Colonic mucosa (tissue), 4 donors: ENCODE measurements around the gene DDX28. TPM values are rescaled to one million over a fixed set of nuclear protein-coding genes. Genes with fewer than 3 reads are reported as not detected.

Experiments
- DNase-seq: peaks from one replicate; pipeline ENCODE4 v3.0.0-alpha.2; 2020
- H3K27ac ChIP-seq: fragments of 200-600 bp; one replicate; pipeline ENCODE4 v1.8.0; 2021
- H3K27me3 ChIP-seq: fragments of 200-600 bp; one replicate; pipeline ENCODE4 v1.8.0; 2021
- H3K36me3 ChIP-seq: fragments of 200-600 bp; one replicate; pipeline ENCODE4 v1.8.0; 2021
- H3K4me1 ChIP-seq: fragments of 200-600 bp; one replicate; pipeline ENCODE4 v1.8.0; 2021; ENCODE audit warnings: mild to moderate bottlenecking
- H3K4me3 ChIP-seq: fragments of 200-600 bp; one replicate; pipeline ENCODE4 v1.8.0; 2021
- H3K9ac ChIP-seq, 2 donors: one replicate each; pipeline ENCODE4 v1.7.0; 2013; ENCODE audit warnings: control low read depth in 2 of 2, low read depth in 2 of 2, low read length in 2 of 2
- H3K9me3 ChIP-seq: fragments of 200-600 bp; one replicate; pipeline ENCODE4 v1.8.0; 2021
- intact Hi-C: fragments of 100-400 bp; cut with DNase I; formaldehyde crosslinking; loops from one replicate; pipeline ENCODE4 v1.14.1; 2022
- total RNA-seq, 2 donors: library from RNA; stranded (reverse); fragmentation: NEBNext Ultra II Directional in 1 of 2; extraction: Animal tissue kit (Norgen Biotek cat#: 25700) in 1 of 2; gene quantifications; one replicate each; pipeline ENCODE4 v1.2.1, GENCODE V29; 2021
- TF ChIP-seq, protein P1 (sequence below): fragments of 200-600 bp; IDR thresholded peaks from one replicate; pipeline ENCODE4 v1.8.0; 2022; ENCODE audit warnings: antibody characterized with exemption, mild to moderate bottlenecking
- donor health status: healthy.
- donor health status: DM: no; HTN: no; CAD: no.
- donor health status: DM: no; HTN: no; CAD: no.

DDX28 gene
- total RNA-seq, 2 donors from 2014 or later: 6.8 to 10.7 TPM

GRCh38 chr16:68046106-68046505, 23.1 kb upstream of the DDX28 start:
- Histone ChIP-seq H3K27me3 (no peaks in the 10 kb centered on the region), H3K9ac (no peak overlapping the region), H3K9me3 (no peaks in the 10 kb centered on the region), H3K4me3 (no peak overlapping the region), H3K36me3 (no peaks in the 10 kb centered on the region), H3K4me1 (no peaks in the 10 kb centered on the region), H3K27ac (no peak overlapping the region)
- intact Hi-C loops: no loop called here
- DNase-seq: no peak
- TF ChIP-seq, protein P1, sequence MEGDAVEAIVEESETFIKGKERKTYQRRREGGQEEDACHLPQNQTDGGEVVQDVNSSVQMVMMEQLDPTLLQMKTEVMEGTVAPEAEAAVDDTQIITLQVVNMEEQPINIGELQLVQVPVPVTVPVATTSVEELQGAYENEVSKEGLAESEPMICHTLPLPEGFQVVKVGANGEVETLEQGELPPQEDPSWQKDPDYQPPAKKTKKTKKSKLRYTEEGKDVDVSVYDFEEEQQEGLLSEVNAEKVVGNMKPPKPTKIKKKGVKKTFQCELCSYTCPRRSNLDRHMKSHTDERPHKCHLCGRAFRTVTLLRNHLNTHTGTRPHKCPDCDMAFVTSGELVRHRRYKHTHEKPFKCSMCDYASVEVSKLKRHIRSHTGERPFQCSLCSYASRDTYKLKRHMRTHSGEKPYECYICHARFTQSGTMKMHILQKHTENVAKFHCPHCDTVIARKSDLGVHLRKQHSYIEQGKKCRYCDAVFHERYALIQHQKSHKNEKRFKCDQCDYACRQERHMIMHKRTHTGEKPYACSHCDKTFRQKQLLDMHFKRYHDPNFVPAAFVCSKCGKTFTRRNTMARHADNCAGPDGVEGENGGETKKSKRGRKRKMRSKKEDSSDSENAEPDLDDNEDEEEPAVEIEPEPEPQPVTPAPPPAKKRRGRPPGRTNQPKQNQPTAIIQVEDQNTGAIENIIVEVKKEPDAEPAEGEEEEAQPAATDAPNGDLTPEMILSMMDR: no peak

GRCh38 chr16:68041783-68042182, 18.8 kb upstream of the DDX28 start:
- TF ChIP-seq, protein P1: no peak
- H3K4me1 ChIP-seq: no peaks in the 10 kb centered on the region
- intact Hi-C loops: loop anchor here (5.0 kb wide), 1 partner anchor 49 kb away; no protein-coding TSS in a partner anchor
- H3K4me3 ChIP-seq: no peak overlapping the region
- no peaks in the 10 kb centered on the region for H3K36me3 ChIP-seq
- DNase-seq: no peak
- H3K27me3 ChIP-seq: no peaks in the 10 kb centered on the region
- H3K27ac ChIP-seq: no peak overlapping the region
- H3K9me3 ChIP-seq: no peaks in the 10 kb centered on the region
- H3K9ac ChIP-seq: no peak overlapping the region

GRCh38 chr16:68040506-68041288, 17.7 kb upstream of the DDX28 start:
- TF ChIP-seq, protein P1: peak; percentile 71
- Histone ChIP-seq H3K9ac (no peak overlapping the region), H3K27me3 (no peaks in the 10 kb centered on the region), H3K36me3 (no peaks in the 10 kb centered on the region), H3K9me3 (no peaks in the 10 kb centered on the region), H3K27ac (no peak overlapping the region), H3K4me3 (no peak overlapping the region), H3K4me1 (no peaks in the 10 kb centered on the region)
- intact Hi-C loops: loop anchor here (5.0 kb wide), 1 partner anchor 48 kb away; no protein-coding TSS in a partner anchor
- peak; percentile 88 for DNase-seq

DNA sequence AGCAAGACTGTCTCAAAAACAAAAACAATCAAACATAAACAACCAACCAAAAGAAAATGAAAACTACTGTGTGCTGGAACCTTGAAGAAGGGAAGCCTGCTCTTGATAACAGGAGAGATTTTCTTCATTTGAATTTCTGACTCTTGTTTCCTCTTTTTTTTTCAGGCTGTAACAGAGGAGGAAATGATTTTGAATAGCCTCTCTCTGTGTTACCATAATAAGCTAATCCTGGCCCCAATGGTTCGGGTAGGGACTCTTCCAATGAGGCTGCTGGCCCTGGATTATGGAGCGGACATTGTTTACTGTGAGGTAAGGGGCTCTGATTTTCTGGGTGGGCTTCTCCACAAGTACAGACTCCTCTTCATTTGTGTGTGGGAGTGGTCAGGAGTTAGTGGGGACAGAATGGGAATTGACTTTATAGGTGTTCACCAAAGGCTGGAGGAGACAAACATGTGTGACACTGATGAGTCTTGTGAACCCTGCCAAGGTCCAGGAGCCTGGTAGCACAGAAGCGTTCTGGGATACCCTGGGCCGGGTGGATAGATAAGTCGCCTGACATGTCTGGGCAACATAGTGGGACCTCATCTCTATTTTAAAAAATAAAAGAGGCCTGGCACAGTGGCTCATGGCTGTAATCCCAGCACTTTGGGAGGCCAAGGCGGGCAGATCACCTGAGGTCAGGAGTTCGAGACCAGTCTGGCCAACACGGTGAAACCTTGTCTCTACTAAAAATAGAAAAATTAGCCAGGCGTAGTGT, 15.0 kb upstream of the DDX28 start:
- no peak overlapping the region for H3K4me3 ChIP-seq
- TF ChIP-seq, protein P1: no peak
- H3K9me3 ChIP-seq: no peaks in the 10 kb centered on the region
- DNase-seq: no peak
- no peak overlapping the region for H3K9ac ChIP-seq
- H3K4me1 ChIP-seq: no peaks in the 10 kb centered on the region
- H3K27me3 ChIP-seq: no peaks in the 10 kb centered on the region
- H3K36me3 ChIP-seq: no peaks in the 10 kb centered on the region
- no peak overlapping the region for H3K27ac ChIP-seq
- intact Hi-C loops: no loop called here

GRCh38 chr16:68035227-68035626, 12.2 kb upstream of the DDX28 start:
- Histone ChIP-seq H3K4me1 (no peaks in the 10 kb centered on the region), H3K27ac (no peak overlapping the region), H3K27me3 (no peaks in the 10 kb centered on the region), H3K9me3 (no peaks in the 10 kb centered on the region), H3K9ac (no peak overlapping the region), H3K4me3 (no peak overlapping the region), H3K36me3 (no peaks in the 10 kb centered on the region)
- no peak for DNase-seq
- intact Hi-C loops: no loop called here
- TF ChIP-seq, protein P1: no peak
